H9 (cell line): ENCODE measurements around the gene LRP1-AS. TPM values are rescaled to one million over a fixed set of nuclear protein-coding genes. Genes with fewer than 3 reads are reported as not detected.

Experiments used
- DNase-seq: peaks from one replicate; pipeline ENCODE4 v3.0.0-alpha.2; 2017
- H2AFZ ChIP-seq: one replicate; pipeline ENCODE4 v1.6.1; 2013; ENCODE audit warnings: mild to moderate bottlenecking, low read length, control low read depth, moderate library complexity
- H2AK5ac ChIP-seq: 2 replicates; pipeline ENCODE4 v1.6.1; 2013; ENCODE audit warnings: low read length, control low read depth, mixed read lengths; ENCODE audit not compliant: insufficient read length
- H2BK120ac ChIP-seq: one replicate; pipeline ENCODE4 v1.6.1; 2013; ENCODE audit warnings: low read depth, mild to moderate bottlenecking, low read length, control low read depth, inconsistent platforms; ENCODE audit not compliant: poor library complexity, severe bottlenecking
- H2BK12ac ChIP-seq: 2 replicates; pipeline ENCODE4 v1.6.1; 2013; ENCODE audit warnings: low read length, control low read depth, mixed read lengths, low read depth; ENCODE audit not compliant: insufficient read length
- H2BK15ac ChIP-seq: 2 replicates; pipeline ENCODE4 v1.6.1; 2013; ENCODE audit warnings: low read depth, low read length, control low read depth
- H2BK20ac ChIP-seq: one replicate; pipeline ENCODE4 v1.6.1; 2013; ENCODE audit warnings: low read depth, mild to moderate bottlenecking, low read length, control low read depth, inconsistent platforms; ENCODE audit not compliant: poor library complexity, severe bottlenecking
- H2BK5ac ChIP-seq: 2 replicates; pipeline ENCODE4 v1.6.1; 2013; ENCODE audit warnings: low read length, control low read depth, mixed read lengths; ENCODE audit not compliant: insufficient read length
- H3K14ac ChIP-seq: 2 replicates; pipeline ENCODE4 v1.6.1; 2013; ENCODE audit warnings: low read length, control low read depth; ENCODE audit not compliant: insufficient read depth
- H3K18ac ChIP-seq: 2 replicates; pipeline ENCODE4 v1.6.1; 2013; ENCODE audit warnings: low read depth, mild to moderate bottlenecking, mixed read lengths, low read length, control low read depth; ENCODE audit not compliant: insufficient read length
- H3K23ac ChIP-seq: 2 replicates; pipeline ENCODE4 v1.6.1; 2013; ENCODE audit warnings: low read length, control low read depth, mixed read lengths, low read depth; ENCODE audit not compliant: insufficient read length
- H3K23me2 ChIP-seq: 2 replicates; pipeline ENCODE4 v1.6.1; 2013; ENCODE audit warnings: low read depth, mild to moderate bottlenecking, mixed read lengths, low read length, control low read depth; ENCODE audit not compliant: insufficient read length, poor library complexity, severe bottlenecking
- H3K27ac ChIP-seq: 2 replicates; pipeline ENCODE4 v1.5.1; 2013; ENCODE audit warnings: low read length, control low read depth, mixed read lengths, low read depth; ENCODE audit not compliant: insufficient read length
- H3K27me3 ChIP-seq: 2 replicates; pipeline ENCODE4 v1.6.1; 2013; ENCODE audit warnings: low read length, control low read depth, inconsistent platforms; ENCODE audit not compliant: insufficient read depth
- H3K4ac ChIP-seq: 2 replicates; pipeline ENCODE4 v1.6.1; 2013; ENCODE audit warnings: low read depth, mild to moderate bottlenecking, control low read depth, inconsistent platforms, low read length, moderate library complexity
- H3K4me1 ChIP-seq: 2 replicates; pipeline ENCODE4 v1.6.1; 2013; ENCODE audit warnings: low read length, control low read depth, inconsistent platforms; ENCODE audit not compliant: insufficient read depth
- H3K4me2 ChIP-seq: 2 replicates; pipeline ENCODE4 v1.6.1; 2013; ENCODE audit warnings: low read length, control low read depth, mixed read lengths; ENCODE audit not compliant: insufficient read length, insufficient read depth
- H3K56ac ChIP-seq: 2 replicates; pipeline ENCODE4 v1.6.1; 2013; ENCODE audit warnings: low read depth, mild to moderate bottlenecking, mixed read lengths, low read length, control low read depth; ENCODE audit not compliant: insufficient read length
- H3K79me1 ChIP-seq: 2 replicates; pipeline ENCODE4 v1.6.1; 2013; ENCODE audit warnings: low read depth, mild to moderate bottlenecking, moderate library complexity, low read length, control low read depth, inconsistent platforms; ENCODE audit not compliant: insufficient read depth, poor library complexity, severe bottlenecking
- H3K79me2 ChIP-seq: 2 replicates; pipeline ENCODE4 v1.6.1; 2013; ENCODE audit warnings: low read length, control low read depth, inconsistent platforms; ENCODE audit not compliant: insufficient read depth
- H3K9ac ChIP-seq: 2 replicates; pipeline ENCODE4 v1.6.1; 2013; ENCODE audit warnings: low read length, control low read depth, mixed read lengths; ENCODE audit not compliant: insufficient read length; ENCODE audit errors: extremely low read depth
- H3K9me3 ChIP-seq: one replicate; pipeline ENCODE4 v1.6.1; 2013; ENCODE audit warnings: low read depth, low read length, inconsistent platforms; ENCODE audit not compliant: control insufficient read depth
- H3T11ph ChIP-seq: one replicate; pipeline ENCODE4 v1.6.1; 2013; ENCODE audit warnings: mild to moderate bottlenecking, low read length, control low read depth, inconsistent platforms
- H4K20me1 ChIP-seq: one replicate; pipeline ENCODE4 v1.6.1; 2013; ENCODE audit not compliant: control insufficient read depth, insufficient read length, insufficient read depth
- H4K5ac ChIP-seq: 2 replicates; pipeline ENCODE4 v1.6.1; 2013; ENCODE audit warnings: low read depth, mild to moderate bottlenecking, mixed read lengths, low read length, control low read depth; ENCODE audit not compliant: insufficient read length
- H4K8ac ChIP-seq: replicated peaks from 2 replicates; pipeline ENCODE4 v1.6.1; 2013; ENCODE audit warnings: low read length, control low read depth, mixed read lengths, low read depth; ENCODE audit not compliant: insufficient read length
- H4K91ac ChIP-seq: 2 replicates; pipeline ENCODE4 v1.6.1; 2013; ENCODE audit warnings: low read depth, mild to moderate bottlenecking, moderate library complexity, mixed read lengths, low read length, control low read depth; ENCODE audit not compliant: insufficient read length
- H3K27ac Mint-ChIP-seq, 3 experiments: 2 replicates in 2 of 3; 3 replicates in 1 of 3; pipeline ENCODE4 v1.8.0; 2020 to 2021; ENCODE audit warnings: mixed read lengths in 3 of 3, mild to moderate bottlenecking in 1 of 3, moderate library complexity in 1 of 3
- H3K27me3 Mint-ChIP-seq: 2 replicates; pipeline ENCODE4 v1.8.0; 2021; ENCODE audit warnings: low read depth, mild to moderate bottlenecking, moderate library complexity, mixed read lengths
- H3K36me3 Mint-ChIP-seq, 3 experiments: 2 replicates in 2 of 3; 3 replicates in 1 of 3; pipeline ENCODE4 v1.8.0; 2020 to 2021; ENCODE audit warnings: low read depth in 3 of 3, mixed read lengths in 3 of 3; ENCODE audit not compliant: insufficient read depth in 1 of 3
- H3K4me1 Mint-ChIP-seq, 2 experiments: 2 replicates each; pipeline ENCODE4 v1.8.0; 2020; ENCODE audit warnings: mixed read lengths in 2 of 2
- H3K4me3 Mint-ChIP-seq, 2 experiments: 2 replicates in 1 of 2; 3 replicates in 1 of 2; pipeline ENCODE4 v1.8.0; 2020 to 2021; ENCODE audit warnings: mild to moderate bottlenecking in 2 of 2, mixed read lengths in 2 of 2, moderate library complexity in 1 of 2
- H3K9me3 Mint-ChIP-seq, 2 experiments: 2 replicates in 1 of 2; 3 replicates in 1 of 2; pipeline ENCODE4 v1.8.0; 2020; ENCODE audit warnings: mild to moderate bottlenecking in 2 of 2, mixed read lengths in 2 of 2, moderate library complexity in 1 of 2
- WGBS: extraction: QIAGEN DNeasy Blood & Tissue Kit; methylation state at CpG from one replicate; pipeline ENCODE4 v1.1.7; 2013; ENCODE audit warnings: missing lambda C conversion rate, low lambda C conversion rate, mixed read lengths; ENCODE audit not compliant: insufficient read length; ENCODE audit errors: extremely low coverage; 5-methylcytosine and 5-hydroxymethylcytosine counted together
- total RNA-seq: library from RNA; stranded (reverse); gene quantifications from 2 replicates; pipeline ENCODE4 v1.2.1, GENCODE V29; 2021
- TF ChIP-seq, protein P1 (sequence below): fragments of 200-600 bp; sonication (generic); conservative IDR thresholded peaks from 3 replicates; pipeline ENCODE4 v1.8.0; 2021; ENCODE audit warnings: antibody characterized with exemption, mild to moderate bottlenecking

Gene LRP1-AS
- total RNA-seq, 1 experiment from 2014 or later = not detected

DNA sequence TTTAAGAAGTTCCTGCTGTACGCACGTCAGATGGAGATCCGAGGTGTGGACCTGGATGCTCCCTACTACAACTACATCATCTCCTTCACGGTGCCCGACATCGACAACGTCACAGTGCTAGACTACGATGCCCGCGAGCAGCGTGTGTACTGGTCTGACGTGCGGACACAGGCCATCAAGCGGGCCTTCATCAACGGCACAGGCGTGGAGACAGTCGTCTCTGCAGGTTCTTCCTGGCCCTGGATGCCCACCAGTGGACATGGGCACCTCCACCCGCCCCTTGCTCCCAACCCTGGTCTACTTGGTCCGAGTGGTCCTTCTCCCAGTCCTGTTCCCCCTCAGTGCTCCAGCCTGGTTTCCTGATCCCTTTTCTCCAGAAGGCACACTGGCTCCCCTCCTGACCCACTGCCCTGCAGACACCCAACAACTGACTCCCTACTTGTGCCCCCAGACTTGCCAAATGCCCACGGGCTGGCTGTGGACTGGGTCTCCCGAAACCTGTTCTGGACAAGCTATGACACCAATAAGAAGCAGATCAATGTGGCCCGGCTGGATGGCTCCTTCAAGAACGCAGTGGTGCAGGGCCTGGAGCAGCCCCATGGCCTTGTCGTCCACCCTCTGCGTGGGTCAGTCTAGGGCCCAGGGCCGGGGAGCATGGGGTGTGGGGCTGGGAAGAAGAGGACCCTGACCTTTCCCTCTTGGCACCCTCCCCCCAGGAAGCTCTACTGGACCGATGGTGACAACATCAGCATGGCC is 32.1 kb upstream of the LRP1-AS start:
- H3K9me3 ChIP-seq = no peaks in the 10 kb centered on the region
- no CpG with 5 or more reads among the region's 27 CpGs for WGBS
- no peaks in the 10 kb centered on the region for H3K27me3 ChIP-seq
- H3K23me2 ChIP-seq = no peaks in the 10 kb centered on the region
- H3T11ph ChIP-seq = no peak overlapping the region
- no peaks in the 10 kb centered on the region for H3K79me1 ChIP-seq
- no peak overlapping the region for H2BK15ac ChIP-seq
- no peaks in the 10 kb centered on the region for H3K27me3 Mint-ChIP-seq
- TF ChIP-seq, protein P1, sequence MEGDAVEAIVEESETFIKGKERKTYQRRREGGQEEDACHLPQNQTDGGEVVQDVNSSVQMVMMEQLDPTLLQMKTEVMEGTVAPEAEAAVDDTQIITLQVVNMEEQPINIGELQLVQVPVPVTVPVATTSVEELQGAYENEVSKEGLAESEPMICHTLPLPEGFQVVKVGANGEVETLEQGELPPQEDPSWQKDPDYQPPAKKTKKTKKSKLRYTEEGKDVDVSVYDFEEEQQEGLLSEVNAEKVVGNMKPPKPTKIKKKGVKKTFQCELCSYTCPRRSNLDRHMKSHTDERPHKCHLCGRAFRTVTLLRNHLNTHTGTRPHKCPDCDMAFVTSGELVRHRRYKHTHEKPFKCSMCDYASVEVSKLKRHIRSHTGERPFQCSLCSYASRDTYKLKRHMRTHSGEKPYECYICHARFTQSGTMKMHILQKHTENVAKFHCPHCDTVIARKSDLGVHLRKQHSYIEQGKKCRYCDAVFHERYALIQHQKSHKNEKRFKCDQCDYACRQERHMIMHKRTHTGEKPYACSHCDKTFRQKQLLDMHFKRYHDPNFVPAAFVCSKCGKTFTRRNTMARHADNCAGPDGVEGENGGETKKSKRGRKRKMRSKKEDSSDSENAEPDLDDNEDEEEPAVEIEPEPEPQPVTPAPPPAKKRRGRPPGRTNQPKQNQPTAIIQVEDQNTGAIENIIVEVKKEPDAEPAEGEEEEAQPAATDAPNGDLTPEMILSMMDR = no peak
- no peak overlapping the region for H3K4ac ChIP-seq
- H3K56ac ChIP-seq = no peak overlapping the region
- no peak overlapping the region for H3K4me2 ChIP-seq
- DNase-seq = no peak
- H3K14ac ChIP-seq = no peak overlapping the region
- no peak overlapping the region for H2BK20ac ChIP-seq
- no peak overlapping the region for H4K8ac ChIP-seq
- peaks cover 4 to 5% of the 10 kb centered on the region in 2 experiments for H3K4me1 Mint-ChIP-seq
- no peaks in the 10 kb centered on the region for H3K9me3 Mint-ChIP-seq
- no peak overlapping the region for H3K18ac ChIP-seq
- no peak overlapping the region for H4K5ac ChIP-seq
- H3K23ac ChIP-seq = no peak overlapping the region
- no peaks in the 10 kb centered on the region for H3K4me1 ChIP-seq
- H2AFZ ChIP-seq = no peak overlapping the region
- H3K27ac ChIP-seq = no peak overlapping the region
- H2AK5ac ChIP-seq = no peak overlapping the region
- peaks cover 3% of the 10 kb centered on the region for H4K20me1 ChIP-seq
- H2BK120ac ChIP-seq = no peak overlapping the region
- H2BK12ac ChIP-seq = no peak overlapping the region
- H2BK5ac ChIP-seq = no peak overlapping the region
- H3K27ac Mint-ChIP-seq = peak overlapping the region in 1 of 3 experiments; percentile 18; a peak in 1 of 7 replicates
- H3K4me3 Mint-ChIP-seq = no peak overlapping the region
- no peak overlapping the region for H3K9ac ChIP-seq
- no peak overlapping the region for H4K91ac ChIP-seq
- no peaks in the 10 kb centered on the region for H3K79me2 ChIP-seq
- H3K36me3 Mint-ChIP-seq = peaks cover 47 to 86% (median 82%) of the 10 kb centered on the region in 3 experiments; a peak in 6 of 7 replicates
